ENCODE measurements around the gene TOR1B.
A peak's percentile ranks its signal among the peaks of the same experiment; 100 is the strongest.

TOR1B gene

GRCh38 chr9:129812385-129812784, 9.4 kb downstream of the TOR1B start:
- DNase-seq (ENCODE audit: low read depth in 2 of 3, low spot score in 1 of 3): no peak

- no peak for DNase-seq (ENCODE audit: low read depth in 2 of 3, low spot score in 1 of 3)
Observed at GRCh38 chr9:129813661-129814060, 10.7 kb downstream of the TOR1B start.

DNA sequence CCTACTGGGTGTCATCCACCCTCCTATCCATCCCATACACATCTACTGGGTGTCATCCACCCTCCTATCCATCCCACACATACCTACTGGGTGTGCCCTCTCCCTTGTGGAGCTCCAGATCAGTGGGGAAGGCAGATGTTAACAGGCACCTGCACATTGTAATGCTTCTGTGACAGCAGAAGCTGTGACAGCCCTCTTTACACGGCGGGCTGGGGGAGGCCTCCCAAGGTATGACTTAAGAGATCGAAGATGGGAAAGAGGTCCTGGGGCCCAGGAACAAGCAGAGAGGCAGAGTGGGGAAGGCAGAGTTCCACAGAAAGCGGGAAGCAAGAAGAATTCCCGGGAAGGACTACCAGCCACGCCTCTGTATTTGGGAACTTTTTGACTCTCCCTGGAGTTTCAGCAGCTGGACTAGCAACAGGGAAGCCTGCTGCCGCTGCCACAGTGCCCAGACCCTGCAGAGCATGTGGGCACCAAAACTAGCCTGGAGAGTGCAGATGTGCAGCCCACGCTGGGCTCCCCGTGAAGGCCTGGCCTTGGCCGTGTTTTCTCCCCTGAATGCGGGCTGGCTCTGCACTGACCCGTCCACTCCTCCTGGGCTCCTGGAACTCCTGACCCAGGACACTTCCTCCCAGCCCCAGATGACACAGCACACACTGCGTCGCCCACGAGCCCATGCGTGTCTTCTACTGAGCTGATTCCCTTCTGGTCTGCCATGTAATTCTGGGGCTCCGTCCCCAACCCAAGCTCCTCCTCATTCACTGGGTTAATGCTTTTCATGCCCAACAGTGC, 11.6 kb downstream of the TOR1B start:
- DNase-seq (ENCODE audit: low read depth in 2 of 3, low spot score in 1 of 3): no peak

DNA sequence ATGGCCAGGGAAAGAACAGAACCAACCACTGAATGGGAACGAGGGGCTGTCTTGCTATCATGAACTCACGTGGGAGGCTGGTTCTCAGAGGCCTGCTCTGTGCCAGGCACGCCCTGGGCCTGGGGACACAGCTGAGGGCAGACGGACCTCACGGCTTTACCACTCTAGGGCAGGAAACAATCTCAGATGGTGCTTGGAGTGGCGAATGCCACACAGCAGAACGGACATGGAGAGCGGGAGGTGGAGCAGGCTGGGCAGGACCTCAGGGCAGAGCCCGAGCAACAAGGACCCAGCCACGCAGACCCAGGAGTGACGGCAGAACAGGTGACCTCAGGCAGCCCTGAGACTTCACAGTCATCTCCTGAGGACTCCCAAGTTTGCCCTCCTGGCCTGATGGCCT, 12.3 kb downstream of the TOR1B start:
- no peak for DNase-seq (ENCODE audit: low read depth in 2 of 3, low spot score in 1 of 3)

GRCh38 chr9:129816501-129817435, 13.8 kb downstream of the TOR1B start:
- no peak for DNase-seq (ENCODE audit: low read depth in 2 of 3, low spot score in 1 of 3)

DNA sequence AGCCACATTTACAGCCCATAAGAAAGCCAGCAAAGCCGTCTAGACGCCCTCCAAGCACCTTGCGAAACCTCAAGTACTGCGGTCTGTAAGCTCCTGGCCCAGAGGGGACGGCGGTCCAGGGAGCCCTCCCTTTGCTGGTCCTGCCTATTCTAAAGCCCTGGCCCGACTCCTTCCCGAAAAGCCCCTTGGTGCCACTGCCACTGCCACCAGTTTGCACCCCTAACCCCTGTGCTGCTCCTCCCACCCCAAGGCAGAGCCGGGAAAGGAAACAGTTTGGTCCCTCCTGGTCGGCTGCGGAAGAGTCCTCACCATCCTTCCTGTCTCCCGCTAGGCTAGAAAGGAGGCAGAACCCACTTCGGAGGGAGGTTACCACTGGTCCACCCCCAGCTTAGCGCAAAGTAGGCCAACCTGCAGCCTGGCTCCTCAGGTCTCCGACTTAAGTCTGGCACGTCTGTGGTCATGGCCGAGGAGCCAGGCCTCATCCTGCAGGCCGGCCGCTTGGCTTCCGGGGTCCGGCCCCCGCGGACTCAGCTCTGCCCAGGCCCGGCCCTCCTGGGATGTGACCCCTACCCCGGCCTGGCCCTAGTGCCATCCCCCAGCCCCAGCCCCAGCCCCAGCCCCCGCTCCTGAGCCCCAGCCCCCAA, 20.0 kb downstream of the TOR1B start:
- DNase-seq (ENCODE audit: low read depth in 2 of 3, low spot score in 1 of 3): no peak

DNA sequence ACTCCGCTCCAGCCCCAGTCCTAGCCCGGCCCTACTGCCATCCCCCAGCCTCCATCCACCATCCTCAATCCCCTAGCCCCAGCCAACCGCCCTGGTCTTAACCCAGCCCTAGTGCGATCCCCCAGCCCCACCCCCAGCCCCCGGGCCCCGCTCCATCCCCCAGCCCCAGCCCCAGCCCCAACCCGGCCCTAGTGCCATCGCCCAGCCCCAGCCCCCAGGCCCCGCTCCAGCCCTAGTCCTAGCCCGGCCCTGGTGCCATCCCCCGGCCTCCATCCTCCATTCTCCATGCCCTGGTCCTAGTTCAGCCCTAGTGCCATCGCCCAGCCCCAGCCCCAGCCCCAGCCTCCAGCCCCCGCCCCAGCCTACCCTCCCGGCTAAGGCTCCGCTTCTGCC, 20.6 kb downstream of the TOR1B start:
- DNase-seq (ENCODE audit: low read depth in 2 of 3, low spot score in 1 of 3): no peak

DNA sequence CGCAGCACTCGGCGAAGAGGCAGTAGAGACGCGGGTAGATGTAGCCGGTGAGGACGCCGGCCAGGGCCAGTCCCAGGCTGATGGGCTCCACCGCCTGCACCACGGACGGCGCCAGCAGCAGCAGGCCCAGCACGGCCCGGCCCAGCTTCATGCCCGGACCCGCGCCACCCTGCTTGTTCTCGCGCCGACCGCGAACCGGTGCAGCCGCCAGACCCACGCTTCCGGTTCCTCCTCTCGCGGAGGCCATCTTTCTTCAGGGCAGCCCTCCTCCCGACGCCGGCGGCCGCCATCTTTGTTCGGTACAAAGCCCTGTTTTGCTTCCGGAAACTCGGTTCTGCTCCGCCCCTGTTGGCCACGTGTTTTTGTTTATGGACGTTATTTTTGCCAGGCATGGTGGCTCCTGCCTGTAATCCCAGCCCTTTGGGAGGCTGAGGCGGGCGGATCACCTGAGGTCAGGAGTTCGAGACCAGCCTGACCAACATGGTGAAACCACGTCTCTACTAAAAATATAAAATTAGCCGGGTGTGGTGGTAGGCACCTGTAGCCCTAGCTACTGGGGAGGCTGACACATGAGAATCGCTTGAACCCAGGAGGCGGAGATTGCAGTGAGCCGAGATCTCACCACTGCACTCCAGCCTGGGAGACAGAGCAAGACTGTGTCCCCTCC, 21.1 kb downstream of the TOR1B start, which contains the start of gene TOR1A:
Gene TOR1A (minus strand): TSS at position 202 of the 667 bp plus-strand sequence. CDS start 51 bp downstream, at position 151.
- DNase-seq (ENCODE audit: low read depth in 2 of 3, low spot score in 1 of 3): peak; percentile 90 to 92 (median 91)

GRCh38 chr9:129826344-129826743, 23.4 kb downstream of the TOR1B start:
- no peak for DNase-seq (ENCODE audit: low read depth in 2 of 3, low spot score in 1 of 3)

- no peak for DNase-seq (ENCODE audit: low read depth in 2 of 3, low spot score in 1 of 3)
Observed at GRCh38 chr9:129826759-129827158, 23.8 kb downstream of the TOR1B start.

- DNase-seq (ENCODE audit: low read depth in 2 of 3, low spot score in 1 of 3): no peak
Observed at GRCh38 chr9:129828051-129828450, 25.1 kb downstream of the TOR1B start.

DNA sequence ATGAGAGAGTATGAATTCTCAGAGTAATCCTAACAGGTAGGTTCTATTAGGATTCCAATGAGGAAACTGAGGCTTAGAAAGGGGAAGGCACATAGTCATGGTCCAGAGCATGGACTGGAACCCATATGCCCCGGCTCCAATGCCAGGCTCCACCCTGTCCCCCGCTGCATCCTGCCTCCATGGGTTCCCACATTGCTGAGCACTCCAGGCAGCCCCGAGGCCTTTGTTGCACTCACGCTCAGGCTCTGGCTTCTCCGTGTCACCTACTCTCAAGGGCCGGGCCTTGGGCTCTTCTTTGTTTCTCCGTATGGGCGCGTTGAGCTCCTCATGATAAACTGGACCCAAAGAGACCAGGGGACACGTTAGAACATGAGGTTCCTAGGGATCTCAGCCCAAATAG, 26.0 kb downstream of the TOR1B start:
- DNase-seq (ENCODE audit: low read depth in 2 of 3, low spot score in 1 of 3): no peak

DNA sequence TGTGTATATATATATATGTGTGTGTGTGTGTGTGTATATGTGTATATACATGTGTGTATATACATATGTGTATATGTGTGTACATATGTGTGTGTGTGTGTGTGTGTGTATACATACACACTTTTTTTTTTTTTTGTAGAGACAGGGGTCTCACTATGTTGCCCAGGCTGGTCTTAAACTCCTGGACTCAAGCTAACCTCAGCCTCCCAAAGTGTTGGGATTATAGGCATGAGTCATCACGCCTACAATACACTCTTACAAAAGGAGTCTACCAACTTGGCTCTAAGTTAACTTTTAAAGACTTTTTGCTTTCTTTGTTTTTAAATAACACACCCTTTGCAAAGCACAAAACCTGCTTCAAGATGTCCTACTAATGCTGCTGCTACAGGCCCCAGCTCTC, 30.0 kb downstream of the TOR1B start:
- no peak for DNase-seq (ENCODE audit: low read depth in 2 of 3, low spot score in 1 of 3)

DNA sequence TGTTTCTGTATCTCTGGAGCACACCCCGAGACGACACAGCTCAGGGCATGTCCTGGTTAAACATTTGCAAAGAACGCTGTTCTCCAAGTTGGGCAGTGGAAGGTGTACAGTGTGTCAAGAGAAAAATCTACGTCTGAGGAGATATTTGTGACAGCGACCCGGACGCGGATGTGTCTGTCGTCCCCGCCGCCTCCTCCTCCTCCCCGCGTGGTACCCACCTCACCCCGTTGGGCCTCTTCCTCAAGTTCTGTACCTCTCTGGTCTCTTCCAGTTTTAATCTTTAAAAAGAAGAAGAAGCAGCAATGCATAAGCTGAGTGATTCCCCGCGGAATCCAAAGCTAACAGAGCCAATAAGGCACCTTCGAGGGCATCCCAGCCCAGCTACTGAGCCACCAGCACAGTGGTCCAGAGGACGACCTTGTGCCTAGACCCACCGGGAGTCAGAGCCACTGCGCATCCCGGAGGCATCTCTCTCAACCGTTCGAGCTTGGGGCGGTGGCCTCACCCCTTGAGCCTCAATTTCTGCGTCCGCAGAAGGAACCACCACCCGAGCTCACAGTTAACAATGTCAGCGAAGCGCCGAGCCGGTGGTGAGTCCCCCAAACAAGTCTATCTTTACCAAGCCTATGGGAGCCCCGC, 31.6 kb downstream of the TOR1B start:
- peak in 1 of 3 donors; percentile 22 for DNase-seq (ENCODE audit: low read depth in 2 of 3, low spot score in 1 of 3)

GRCh38 chr9:129835128-129835859, 32.3 kb downstream of the TOR1B start, which contains the start of the genes C9orf78 and USP20:
TSS of gene C9orf78 (minus strand) at chr9:129835275. CDS start at chr9:129835221, 54 bp downstream.
TSS of gene USP20 (plus strand) at chr9:129835458. CDS start at chr9:129852556, 17,098 bp downstream.
- DNase-seq (ENCODE audit: low read depth in 2 of 3, low spot score in 1 of 3): peak; percentile 91 to 98 (median 91)

GRCh38 chr9:129835860-129836223, 32.9 kb downstream of the TOR1B start:
- DNase-seq (ENCODE audit: low read depth in 2 of 3, low spot score in 1 of 3): no peak

DNA sequence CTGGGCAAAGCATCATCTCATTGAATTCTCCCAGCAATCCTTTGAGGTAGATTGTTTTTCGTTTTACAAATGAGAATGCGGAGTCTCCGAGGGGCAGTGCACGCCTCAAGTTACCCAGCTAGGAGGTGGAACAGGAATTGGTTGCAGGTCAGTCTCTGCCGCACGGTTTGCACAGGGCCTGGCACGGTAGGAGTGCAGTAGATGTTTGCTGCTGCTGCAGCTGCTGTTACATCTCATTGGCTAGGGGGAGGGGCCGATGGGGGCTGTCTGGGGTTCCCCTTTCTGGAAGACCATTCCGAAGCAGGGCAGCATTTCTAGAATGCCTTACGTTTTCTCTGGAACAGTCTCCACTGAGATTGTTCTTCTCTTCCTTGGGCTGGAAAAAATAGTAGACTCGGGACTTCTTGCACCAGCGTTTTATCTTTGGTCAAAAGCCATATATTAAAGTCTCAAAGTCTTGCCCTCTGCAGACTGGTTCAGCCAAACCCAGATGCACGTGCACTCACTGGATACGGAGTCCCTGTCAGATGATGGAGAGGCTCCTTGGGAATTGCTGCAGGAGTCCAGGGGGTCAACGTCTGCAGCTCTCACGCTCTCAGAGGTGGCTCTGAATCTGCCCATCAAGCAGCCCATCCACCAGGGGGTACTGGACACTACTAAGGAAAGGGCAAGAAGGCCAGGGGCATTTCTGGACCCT, 33.5 kb downstream of the TOR1B start:
- DNase-seq (ENCODE audit: low read depth in 2 of 3, low spot score in 1 of 3): peak in 2 of 3 donors; percentile 9 to 20

DNA sequence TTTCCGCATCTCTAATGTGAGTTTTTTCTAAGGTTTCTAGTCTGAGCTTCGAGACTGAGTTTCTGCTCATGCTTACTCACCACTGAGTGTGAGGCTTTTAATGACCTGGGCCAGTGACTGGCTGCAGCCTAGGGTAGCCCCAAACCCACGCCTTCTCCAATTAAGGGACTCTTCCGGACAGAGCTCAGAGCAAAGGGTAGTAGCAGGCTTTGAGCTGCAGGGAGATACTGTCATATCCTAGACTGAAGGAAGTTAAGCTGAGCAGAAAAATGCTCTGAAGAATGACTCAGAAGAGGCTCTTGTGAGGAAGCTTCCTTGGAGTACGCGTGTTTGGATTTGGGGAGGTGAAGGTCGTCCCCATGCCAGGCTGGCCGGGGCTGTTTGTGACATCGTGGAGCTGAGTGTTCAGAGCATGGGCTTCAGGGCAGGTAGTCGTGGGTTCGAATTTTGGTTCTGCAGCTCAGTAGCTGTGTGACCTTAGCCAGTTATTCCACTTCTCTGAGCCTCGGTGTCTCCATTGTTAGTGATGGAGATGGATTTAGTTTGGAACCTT, 35.8 kb downstream of the TOR1B start:
- peak in 2 of 3 donors; percentile 31 to 52 for DNase-seq (ENCODE audit: low read depth in 2 of 3, low spot score in 1 of 3)
